SK-N-SH (cell line): ENCODE measurements around the gene NANOS1. TPM values are rescaled to one million over a fixed set of nuclear protein-coding genes. Genes with fewer than 3 reads are reported as not detected.

Experiments
- CTCF ChIP-seq: fragments of 200-600 bp; sonication (generic); IDR thresholded peaks from 2 replicates; pipeline ENCODE4 v1.6.1; 2017; ENCODE audit warnings: antibody characterized with exemption, mild to moderate bottlenecking, moderate library complexity
- ELF1 ChIP-seq: IDR thresholded peaks from 2 replicates; pipeline ENCODE4 v1.4.0; 2012
- EP300 ChIP-seq, 2 experiments: IDR thresholded peaks; 2 replicates each; pipeline versions ENCODE4 v1.4.0 to v1.6.1; 2012; ENCODE audit warnings: borderline replicate concordance in 1 of 2, low read depth in 1 of 2, low read length in 1 of 2
- FOXJ3 ChIP-seq: sonication (generic); formaldehyde crosslinking; IDR thresholded peaks from 2 replicates; pipeline ENCODE4 v1.5.1; 2020; ENCODE audit warnings: mild to moderate bottlenecking, missing genetic modification reagents
- FOXM1 ChIP-seq: IDR thresholded peaks from 2 replicates; pipeline ENCODE4 v1.4.0; 2012; ENCODE audit warnings: low read depth, mild to moderate bottlenecking
- GABPA ChIP-seq: IDR thresholded peaks from 2 replicates; pipeline ENCODE4 v1.4.0; 2012; ENCODE audit warnings: low read depth, mild to moderate bottlenecking
- GATA2 ChIP-seq: sonication (generic); formaldehyde crosslinking; IDR thresholded peaks from 2 replicates; pipeline ENCODE4 v1.5.0; 2020; ENCODE audit warnings: mild to moderate bottlenecking, missing genetic modification reagents
- MXI1 ChIP-seq: IDR thresholded peaks from 2 replicates; pipeline ENCODE4 v1.6.1; 2012; ENCODE audit warnings: mild to moderate bottlenecking, low read depth, low read length, improper control_type of control experiment
- NFIC ChIP-seq: IDR thresholded peaks from 2 replicates; pipeline ENCODE4 v1.4.0; 2012; ENCODE audit warnings: borderline replicate concordance
- NRF1 ChIP-seq: IDR thresholded peaks from 2 replicates; pipeline ENCODE4 v1.6.1; 2012; ENCODE audit warnings: low read depth, mild to moderate bottlenecking, low read length
- POLR2AphosphoS5 ChIP-seq: IDR thresholded peaks from 2 replicates; pipeline ENCODE4 v1.6.1; 2012; ENCODE audit warnings: low read depth, low read length
- RFX5 ChIP-seq: IDR thresholded peaks from 2 replicates; pipeline ENCODE4 v1.6.1; 2012; ENCODE audit warnings: mild to moderate bottlenecking, improper control_type of control experiment, low read length
- SIN3A ChIP-seq: IDR thresholded peaks from 2 replicates; pipeline ENCODE4 v1.6.1; 2012; ENCODE audit warnings: low read depth, mild to moderate bottlenecking, low read length, moderate library complexity, borderline replicate concordance
- SMC3 ChIP-seq: IDR thresholded peaks from 2 replicates; pipeline ENCODE4 v1.6.1; 2012; ENCODE audit warnings: low read depth, low read length, improper control_type of control experiment
- TAF1 ChIP-seq: IDR thresholded peaks from 2 replicates; pipeline ENCODE4 v1.6.1; 2012; ENCODE audit warnings: low read depth, mild to moderate bottlenecking, low read length, moderate library complexity, borderline replicate concordance
- TEAD4 ChIP-seq: IDR thresholded peaks from 2 replicates; pipeline ENCODE4 v1.4.0; 2012; ENCODE audit warnings: mild to moderate bottlenecking, borderline replicate concordance; ENCODE audit not compliant: insufficient read depth
- USF1 ChIP-seq: IDR thresholded peaks from 2 replicates; pipeline ENCODE4 v1.4.0; 2012; ENCODE audit warnings: low read depth, borderline replicate concordance
- YY1 ChIP-seq: IDR thresholded peaks from 2 replicates; pipeline ENCODE4 v1.4.0; 2012; ENCODE audit warnings: low read depth, mild to moderate bottlenecking
- polyA plus RNA-seq, 3 experiments: library from polyadenylated mRNA; depleted of rRNA; stranded (reverse); fragments of >200 nt; gene quantifications; 2 replicates each; pipeline ENCODE4 v1.2.3, GENCODE V29; 2012
- TF ChIP-seq, protein P1 (sequence below): fragments of 150-350 bp; IDR thresholded peaks from 2 replicates; pipeline ENCODE4 v1.6.1; 2017; ENCODE audit warnings: antibody characterized with exemption, low read length, low read depth, borderline replicate concordance
- TF ChIP-seq, protein P2 (sequence below): IDR thresholded peaks from 2 replicates; pipeline ENCODE4 v1.6.1; 2012; ENCODE audit warnings: mild to moderate bottlenecking, low read depth, low read length, moderate library complexity
- TF ChIP-seq, protein P3 (sequence below): fragments of 150-350 bp; IDR thresholded peaks from 2 replicates; pipeline ENCODE4 v1.6.1; 2016; ENCODE audit warnings: mild to moderate bottlenecking, low read depth, low read length
- TF ChIP-seq, protein P4 (sequence below): IDR thresholded peaks from 2 replicates; pipeline ENCODE4 v1.4.0; 2012; ENCODE audit warnings: low read depth, borderline replicate concordance

The NANOS1 gene
- polyA plus RNA-seq, 1 of the 3 experiments (the other 2 are of a cell fraction), result 0.81 TPM

GRCh38 chr10:119006451-119007210, 22.9 kb upstream of the NANOS1 start (continued):
- TF ChIP-seq, protein P1, sequence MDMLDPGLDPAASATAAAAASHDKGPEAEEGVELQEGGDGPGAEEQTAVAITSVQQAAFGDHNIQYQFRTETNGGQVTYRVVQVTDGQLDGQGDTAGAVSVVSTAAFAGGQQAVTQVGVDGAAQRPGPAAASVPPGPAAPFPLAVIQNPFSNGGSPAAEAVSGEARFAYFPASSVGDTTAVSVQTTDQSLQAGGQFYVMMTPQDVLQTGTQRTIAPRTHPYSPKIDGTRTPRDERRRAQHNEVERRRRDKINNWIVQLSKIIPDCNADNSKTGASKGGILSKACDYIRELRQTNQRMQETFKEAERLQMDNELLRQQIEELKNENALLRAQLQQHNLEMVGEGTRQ, result no peak
- TF ChIP-seq SIN3A, result peak; percentile 40; the same call in 1 of the 2 replicates
- TF ChIP-seq FOXJ3, result no peak; the same call in 1 of the 2 replicates
- no peak for TF ChIP-seq ELF1
- TF ChIP-seq GATA2 (CRISPR knock-in tag), result peak; percentile 49
- peak; percentile 46; the same call in 1 of the 2 replicates for TF ChIP-seq POLR2AphosphoS5
- peak; percentile 52; the same call in 1 of the 2 replicates for TF ChIP-seq FOXM1
- TF ChIP-seq CTCF, result no peak
- TF ChIP-seq NRF1, result no peak
- TF ChIP-seq EP300 (IDR thresholded peaks at IDR 0.05; ENCODE audit: borderline replicate concordance in 1 of 2, low read depth in 1 of 2, low read length in 1 of 2), result peak in 1 of 2 experiments; percentile 58; a peak in 2 of 4 replicates
- TF ChIP-seq GABPA, result no peak
- TF ChIP-seq TEAD4, result no peak
- no peak for TF ChIP-seq SMC3
- no peak for TF ChIP-seq TAF1
- TF ChIP-seq, protein P2, sequence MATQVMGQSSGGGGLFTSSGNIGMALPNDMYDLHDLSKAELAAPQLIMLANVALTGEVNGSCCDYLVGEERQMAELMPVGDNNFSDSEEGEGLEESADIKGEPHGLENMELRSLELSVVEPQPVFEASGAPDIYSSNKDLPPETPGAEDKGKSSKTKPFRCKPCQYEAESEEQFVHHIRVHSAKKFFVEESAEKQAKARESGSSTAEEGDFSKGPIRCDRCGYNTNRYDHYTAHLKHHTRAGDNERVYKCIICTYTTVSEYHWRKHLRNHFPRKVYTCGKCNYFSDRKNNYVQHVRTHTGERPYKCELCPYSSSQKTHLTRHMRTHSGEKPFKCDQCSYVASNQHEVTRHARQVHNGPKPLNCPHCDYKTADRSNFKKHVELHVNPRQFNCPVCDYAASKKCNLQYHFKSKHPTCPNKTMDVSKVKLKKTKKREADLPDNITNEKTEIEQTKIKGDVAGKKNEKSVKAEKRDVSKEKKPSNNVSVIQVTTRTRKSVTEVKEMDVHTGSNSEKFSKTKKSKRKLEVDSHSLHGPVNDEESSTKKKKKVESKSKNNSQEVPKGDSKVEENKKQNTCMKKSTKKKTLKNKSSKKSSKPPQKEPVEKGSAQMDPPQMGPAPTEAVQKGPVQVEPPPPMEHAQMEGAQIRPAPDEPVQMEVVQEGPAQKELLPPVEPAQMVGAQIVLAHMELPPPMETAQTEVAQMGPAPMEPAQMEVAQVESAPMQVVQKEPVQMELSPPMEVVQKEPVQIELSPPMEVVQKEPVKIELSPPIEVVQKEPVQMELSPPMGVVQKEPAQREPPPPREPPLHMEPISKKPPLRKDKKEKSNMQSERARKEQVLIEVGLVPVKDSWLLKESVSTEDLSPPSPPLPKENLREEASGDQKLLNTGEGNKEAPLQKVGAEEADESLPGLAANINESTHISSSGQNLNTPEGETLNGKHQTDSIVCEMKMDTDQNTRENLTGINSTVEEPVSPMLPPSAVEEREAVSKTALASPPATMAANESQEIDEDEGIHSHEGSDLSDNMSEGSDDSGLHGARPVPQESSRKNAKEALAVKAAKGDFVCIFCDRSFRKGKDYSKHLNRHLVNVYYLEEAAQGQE, result no peak
- TF ChIP-seq MXI1, result no peak
- TF ChIP-seq NFIC, result peak; percentile 89
- TF ChIP-seq, protein P3, sequence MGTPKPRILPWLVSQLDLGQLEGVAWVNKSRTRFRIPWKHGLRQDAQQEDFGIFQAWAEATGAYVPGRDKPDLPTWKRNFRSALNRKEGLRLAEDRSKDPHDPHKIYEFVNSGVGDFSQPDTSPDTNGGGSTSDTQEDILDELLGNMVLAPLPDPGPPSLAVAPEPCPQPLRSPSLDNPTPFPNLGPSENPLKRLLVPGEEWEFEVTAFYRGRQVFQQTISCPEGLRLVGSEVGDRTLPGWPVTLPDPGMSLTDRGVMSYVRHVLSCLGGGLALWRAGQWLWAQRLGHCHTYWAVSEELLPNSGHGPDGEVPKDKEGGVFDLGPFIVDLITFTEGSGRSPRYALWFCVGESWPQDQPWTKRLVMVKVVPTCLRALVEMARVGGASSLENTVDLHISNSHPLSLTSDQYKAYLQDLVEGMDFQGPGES, result no peak
- TF ChIP-seq, protein P4, sequence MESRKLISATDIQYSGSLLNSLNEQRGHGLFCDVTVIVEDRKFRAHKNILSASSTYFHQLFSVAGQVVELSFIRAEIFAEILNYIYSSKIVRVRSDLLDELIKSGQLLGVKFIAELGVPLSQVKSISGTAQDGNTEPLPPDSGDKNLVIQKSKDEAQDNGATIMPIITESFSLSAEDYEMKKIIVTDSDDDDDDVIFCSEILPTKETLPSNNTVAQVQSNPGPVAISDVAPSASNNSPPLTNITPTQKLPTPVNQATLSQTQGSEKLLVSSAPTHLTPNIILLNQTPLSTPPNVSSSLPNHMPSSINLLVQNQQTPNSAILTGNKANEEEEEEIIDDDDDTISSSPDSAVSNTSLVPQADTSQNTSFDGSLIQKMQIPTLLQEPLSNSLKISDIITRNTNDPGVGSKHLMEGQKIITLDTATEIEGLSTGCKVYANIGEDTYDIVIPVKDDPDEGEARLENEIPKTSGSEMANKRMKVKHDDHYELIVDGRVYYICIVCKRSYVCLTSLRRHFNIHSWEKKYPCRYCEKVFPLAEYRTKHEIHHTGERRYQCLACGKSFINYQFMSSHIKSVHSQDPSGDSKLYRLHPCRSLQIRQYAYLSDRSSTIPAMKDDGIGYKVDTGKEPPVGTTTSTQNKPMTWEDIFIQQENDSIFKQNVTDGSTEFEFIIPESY, result no peak
- TF ChIP-seq YY1, result no peak
- no peak for TF ChIP-seq RFX5
- TF ChIP-seq USF1, result 0 out of 2 replicates have a peak, but pooled peaks have one; percentile 22
